ENCODE measurements around the gene CLDN5. TPM values are rescaled to one million over a fixed set of nuclear protein-coding genes. Genes with fewer than 3 reads are reported as not detected.

CLDN5 gene
- total and polyA plus RNA-seq, 8 donors: 13.1 to 67.7 (median 45.2) TPM

GRCh38 chr22:19546680-19547079 is 22.5 kb upstream of the CLDN5 start:
- intact Hi-C loops (cut with DNase I; ENCODE audit: low total_unique reads): no loop called here
- H3K27ac ChIP-seq: no peak overlapping the region
- DNase-seq: no peak
- no peaks in the 10 kb centered on the region for H3K9me3 ChIP-seq
- peaks cover 0 to 12% (median 0%) of the 10 kb centered on the region in 3 donors for H3K27me3 ChIP-seq
- TF ChIP-seq POLR2A (IDR thresholded peaks at IDR 0.05) (no peak), EP300 (IDR thresholded peaks at IDR 0.05) (no peak), POLR2AphosphoS5 (IDR thresholded peaks at IDR 0.05) (no peak), CTCF (IDR thresholded peaks at IDR 0.05) (no peak)
- peaks cover 8 to 15% (median 10%) of the 10 kb centered on the region in 4 donors for H3K4me1 ChIP-seq
- whole genome bisulfite sequencing, 5 donors: 72 to 84% (median 74%) methylated on average over 6 of the region's 6 CpGs
- no peak overlapping the region for H3K4me3 ChIP-seq
- H3K36me3 ChIP-seq: no peaks in the 10 kb centered on the region

GRCh38 chr22:19545935-19546207 is 21.7 kb upstream of the CLDN5 start:
- H3K27me3 ChIP-seq: peaks cover 0 to 12% (median 0%) of the 10 kb centered on the region in 3 donors
- H3K9me3 ChIP-seq: no peaks in the 10 kb centered on the region
- no peak overlapping the region for H3K4me3 ChIP-seq
- no peaks in the 10 kb centered on the region for H3K36me3 ChIP-seq
- peaks cover 8 to 15% (median 10%) of the 10 kb centered on the region in 4 donors for H3K4me1 ChIP-seq
- no peak for DNase-seq
- WGBS, 5 donors: 81 to 92% (median 83%) methylated on average over 5 of the region's 5 CpGs
- intact Hi-C loops (cut with DNase I; ENCODE audit: low total_unique reads): no loop called here
- TF ChIP-seq POLR2AphosphoS5 (IDR thresholded peaks at IDR 0.05) (no peak), POLR2A (IDR thresholded peaks at IDR 0.05) (no peak), EP300 (IDR thresholded peaks at IDR 0.05) (no peak), CTCF (IDR thresholded peaks at IDR 0.05) (no peak)
- no peak overlapping the region for H3K27ac ChIP-seq

- H3K27me3 ChIP-seq: peaks cover 0 to 12% (median 0%) of the 10 kb centered on the region in 3 donors
- no peak overlapping the region for H3K4me3 ChIP-seq
- peak overlapping the region; percentile 48 to 84 (median 76) for H3K27ac ChIP-seq
- WGBS, 5 donors: 20 to 42% (median 30%) methylated on average over 13 to 16 of the region's 16 CpGs
- peak; percentile 69 to 90 for DNase-seq
- no peaks in the 10 kb centered on the region for H3K36me3 ChIP-seq
- TF ChIP-seq CTCF (IDR thresholded peaks at IDR 0.05) (no peak), POLR2A (IDR thresholded peaks at IDR 0.05) (no peak), POLR2AphosphoS5 (IDR thresholded peaks at IDR 0.05) (peak in 1 of 3 donors; percentile 63)
- intact Hi-C loops (cut with DNase I; ENCODE audit: low total_unique reads): no loop called here
- H3K9me3 ChIP-seq: no peaks in the 10 kb centered on the region
- H3K4me1 ChIP-seq: peaks cover 8 to 15% (median 10%) of the 10 kb centered on the region in 4 donors
These were observed 19.9 kb upstream of the CLDN5 start for GRCh38 chr22:19543970-19544708.

- no peak overlapping the region for H3K4me3 ChIP-seq
- TF ChIP-seq CTCF (IDR thresholded peaks at IDR 0.05) (no peak), POLR2A (IDR thresholded peaks at IDR 0.05) (no peak), EP300 (IDR thresholded peaks at IDR 0.05) (no peak), POLR2AphosphoS5 (IDR thresholded peaks at IDR 0.05) (no peak)
- intact Hi-C loops (cut with DNase I; ENCODE audit: low total_unique reads): no loop called here
- no peaks in the 10 kb centered on the region for H3K9me3 ChIP-seq
- H3K27ac ChIP-seq: no peak overlapping the region
- peaks cover 0 to 18% (median 0%) of the 10 kb centered on the region in 3 donors for H3K27me3 ChIP-seq
- peaks cover 8 to 15% (median 10%) of the 10 kb centered on the region in 4 donors for H3K4me1 ChIP-seq
- H3K36me3 ChIP-seq: no peaks in the 10 kb centered on the region
- DNase-seq: no peak
These were observed 16.2 kb upstream of the CLDN5 start for GRCh38 chr22:19540394-19540793.

All from stomach (tissue), 9 donors.